GM12878 (cell line): ENCODE results near the gene METTL2B.
"Not testable (repeated sequence)": the region's sequence is repeated elsewhere in the genome, so short reads cannot be mapped to it uniquely, and the experiment has no call there.

ENCODE experiments used
- POLR2A ChIP-seq: IDR thresholded peaks from 2 replicates; pipeline ENCODE4 v1.6.1; 2011; ENCODE audit warnings: low read depth, mild to moderate bottlenecking, low read length
- YY1 ChIP-seq: IDR thresholded peaks from 2 replicates; pipeline ENCODE4 v1.6.1; 2011; ENCODE audit warnings: low read depth, mild to moderate bottlenecking, low read length

DNA sequence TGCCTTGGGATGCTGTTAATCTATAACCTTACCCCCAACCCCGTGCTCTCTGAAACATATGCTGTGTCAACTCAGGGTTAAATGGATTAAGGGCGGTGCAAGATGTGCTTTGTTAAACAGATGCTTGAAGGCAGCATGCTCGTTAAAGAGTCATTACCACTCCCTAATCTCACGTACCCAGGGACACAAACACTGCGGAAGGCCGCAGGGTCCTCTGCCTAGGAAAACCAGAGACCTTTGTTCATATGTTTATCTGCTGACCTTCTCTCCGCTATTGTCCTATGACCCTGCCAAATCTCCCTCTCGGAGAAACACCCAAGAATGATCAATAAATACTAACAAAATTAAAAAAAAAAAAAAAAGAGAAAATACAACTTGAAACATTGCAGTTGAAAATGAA lies 12.6 kb upstream of the METTL2B start:
- not testable (repeated sequence) for TF ChIP-seq POLR2A, YY1
